Esophagus squamous epithelium (tissue), 4 donors: Measurements from ENCODE around the gene PLA2G7.

Source experiments
- CTCF ChIP-seq, 6 experiments: fragments of 450-650 bp in 4 of 6; fragments of 200-600 bp in 2 of 6; sonication (generic) in 2 of 6; IDR thresholded peaks; one replicate each; pipeline ENCODE4 v1.5.1; 2016 to 2019; ENCODE audit warnings: antibody characterized with exemption in 6 of 6, mild to moderate bottlenecking in 4 of 6, moderate library complexity in 4 of 6
- POLR2A ChIP-seq, 4 donors: fragments of 450-650 bp; IDR thresholded peaks; one replicate each; pipeline ENCODE4 v1.6.1; 2017; ENCODE audit warnings: antibody characterized with exemption in 4 of 4, mild to moderate bottlenecking in 4 of 4, moderate library complexity in 3 of 4

GRCh38 chr6:46751658-46752057 lies 16.5 kb upstream of the PLA2G7 start:
- TF ChIP-seq POLR2A (IDR thresholded peaks at IDR 0.05) (no peak), CTCF (IDR thresholded peaks at IDR 0.05) (no peak)
